ENCODE results near the gene DTD1.
A peak's percentile ranks its signal among the peaks of the same experiment; 100 is the strongest.
"Not testable (repeated sequence)": the region's sequence is repeated elsewhere in the genome, so short reads cannot be mapped to it uniquely, and the experiment has no call there.

DTD1 gene

GRCh38 chr20:18742841-18743240 lies 155.0 kb downstream of the DTD1 start:
- DNase-seq (no peak), ATAC-seq (no peak)

- no peak for DNase-seq
- no peak for ATAC-seq
Measured at GRCh38 chr20:18743665-18744440, 156.0 kb downstream of the DTD1 start.

- DNase-seq = no peak
- ATAC-seq = no peak
Measured at GRCh38 chr20:18747090-18747489, 159.2 kb downstream of the DTD1 start.

GRCh38 chr20:18748987-18749386 lies 161.1 kb downstream of the DTD1 start:
- no peak for DNase-seq
- ATAC-seq = no peak

- ATAC-seq = no peak
- DNase-seq = no peak
Measured at GRCh38 chr20:18749528-18749927, 161.7 kb downstream of the DTD1 start.

- DNase-seq = no peak
- ATAC-seq = no peak
Measured at GRCh38 chr20:18750735-18751134, 162.9 kb downstream of the DTD1 start.

GRCh38 chr20:18754030-18754652 lies 166.3 kb downstream of the DTD1 start:
- no peak for DNase-seq
- no peak for ATAC-seq

GRCh38 chr20:18754653-18755045 lies 166.8 kb downstream of the DTD1 start:
- no peak for ATAC-seq
- no peak for DNase-seq

- not testable (repeated sequence) for DNase-seq, ATAC-seq
Measured at GRCh38 chr20:18760852-18761251, 173.0 kb downstream of the DTD1 start.

- ATAC-seq = no peak
Measured at GRCh38 chr20:18767676-18768075, 179.8 kb downstream of the DTD1 start.

GRCh38 chr20:18773566-18773965 lies 185.7 kb downstream of the DTD1 start:
- ATAC-seq (no peak), DNase-seq (no peak)

More at GRCh38 chr20:18767676-18768075, 179.8 kb downstream of the DTD1 start:
- no peak for DNase-seq

- no peak for ATAC-seq
- DNase-seq = no peak
Measured at GRCh38 chr20:18774207-18774606, 186.4 kb downstream of the DTD1 start.

- DNase-seq = no peak
- no peak for ATAC-seq
Measured at GRCh38 chr20:18775633-18776032, 187.8 kb downstream of the DTD1 start.

- no peak for ATAC-seq
- no peak for DNase-seq
Measured at GRCh38 chr20:18778690-18779392, 191.0 kb downstream of the DTD1 start.

GRCh38 chr20:18780385-18781130 lies 192.7 kb downstream of the DTD1 start:
- no peak for DNase-seq
- ATAC-seq = no peak

- ATAC-seq (no peak), DNase-seq (no peak)
Measured at GRCh38 chr20:18781509-18781908, 193.7 kb downstream of the DTD1 start.

GRCh38 chr20:18783385-18783959 lies 195.6 kb downstream of the DTD1 start:
- no peak for DNase-seq
- no peak for ATAC-seq

GRCh38 chr20:18787046-18787445 lies 199.2 kb downstream of the DTD1 start:
- not testable (repeated sequence) for ATAC-seq, DNase-seq

- DNase-seq (no peak), ATAC-seq (no peak)
Measured at GRCh38 chr20:18788021-18788420, 200.2 kb downstream of the DTD1 start.

GRCh38 chr20:18790787-18791186 lies 202.9 kb downstream of the DTD1 start:
- no peak for DNase-seq
- ATAC-seq = no peak

GRCh38 chr20:18793625-18794427 lies 206.0 kb downstream of the DTD1 start:
- ATAC-seq = peak; percentile 98
- peak; percentile 82 for DNase-seq

All from stimulated activated naive CD8-positive, alpha-beta T cell treated with anti-CD3 and anti-CD28 coated beads, Interleukin-15, Interleukin-2, amounts not matched to agents 100 U/mL and 50 U/mL, for 24 hours (primary cell).